Trophoblast cell (in vitro differentiated cells and primary cell): ENCODE measurements around the gene PPP1R14B.
A peak's percentile ranks its signal among the peaks of the same experiment; 100 is the strongest.

Source experiments
- DNase-seq, 2 donors: peaks; one replicate each; pipeline ENCODE4 v3.0.0-alpha.2; 2016
- H2AFZ ChIP-seq: 2 replicates; pipeline ENCODE4 v1.6.1; 2013; ENCODE audit warnings: low read length, moderate library complexity, mild to moderate bottlenecking; ENCODE audit not compliant: insufficient read depth, poor library complexity
- H2AK5ac ChIP-seq: 2 replicates; pipeline ENCODE4 v1.6.1; 2013; ENCODE audit warnings: mild to moderate bottlenecking, low read length
- H2BK120ac ChIP-seq: 2 replicates; pipeline ENCODE4 v1.6.1; 2013; ENCODE audit warnings: low read length, mild to moderate bottlenecking, moderate library complexity; ENCODE audit not compliant: insufficient read depth, poor library complexity
- H2BK12ac ChIP-seq: 2 replicates; pipeline ENCODE4 v1.6.1; 2013; ENCODE audit warnings: mild to moderate bottlenecking, low read length, moderate library complexity
- H2BK5ac ChIP-seq: 2 replicates; pipeline ENCODE4 v1.6.1; 2013; ENCODE audit warnings: low read length, low read depth, moderate library complexity, mild to moderate bottlenecking; ENCODE audit not compliant: poor library complexity
- H3K14ac ChIP-seq: 2 replicates; pipeline ENCODE4 v1.6.1; 2013; ENCODE audit warnings: mild to moderate bottlenecking, low read length
- H3K18ac ChIP-seq: 2 replicates; pipeline ENCODE4 v1.6.1; 2013; ENCODE audit warnings: mild to moderate bottlenecking, low read length
- H3K23ac ChIP-seq: 2 replicates; pipeline ENCODE4 v1.6.1; 2013; ENCODE audit warnings: low read length
- H3K27ac ChIP-seq: 2 replicates; pipeline ENCODE4 v1.5.1; 2013; ENCODE audit warnings: low read depth, mild to moderate bottlenecking, inconsistent platforms, low read length, moderate library complexity
- H3K27me3 ChIP-seq: 2 replicates; pipeline ENCODE4 v1.6.1; 2013; ENCODE audit warnings: inconsistent platforms, mild to moderate bottlenecking, low read length, moderate library complexity; ENCODE audit not compliant: insufficient read depth
- H3K36me3 ChIP-seq, 2 experiments: 1 replicate in 1 of 2; 2 replicates in 1 of 2; pipeline ENCODE4 v1.6.1; 2013; ENCODE audit warnings: low read length in 2 of 2, mild to moderate bottlenecking in 2 of 2, moderate library complexity in 1 of 2; ENCODE audit not compliant: insufficient read depth in 2 of 2, control insufficient read depth in 1 of 2
- H3K4ac ChIP-seq: 2 replicates; pipeline ENCODE4 v1.6.1; 2013; ENCODE audit warnings: low read depth, mild to moderate bottlenecking, low read length, moderate library complexity
- H3K4me1 ChIP-seq, 2 experiments: 1 replicate in 1 of 2; 2 replicates in 1 of 2; pipeline ENCODE4 v1.6.1; 2013; ENCODE audit warnings: low read length in 2 of 2, mild to moderate bottlenecking in 2 of 2, moderate library complexity in 1 of 2; ENCODE audit not compliant: insufficient read depth in 2 of 2, control insufficient read depth in 1 of 2
- H3K4me2 ChIP-seq: 2 replicates; pipeline ENCODE4 v1.6.1; 2013; ENCODE audit warnings: inconsistent platforms, mild to moderate bottlenecking, low read length, moderate library complexity
- H3K4me3 ChIP-seq: 2 replicates; pipeline ENCODE4 v1.5.1; 2013; ENCODE audit warnings: mild to moderate bottlenecking, low read depth, low read length, inconsistent platforms
- H3K79me1 ChIP-seq: one replicate; pipeline ENCODE4 v1.6.1; 2013; ENCODE audit warnings: low read length
- H3K79me2 ChIP-seq: 2 replicates; pipeline ENCODE4 v1.6.1; 2013; ENCODE audit warnings: low read length, mild to moderate bottlenecking; ENCODE audit not compliant: control insufficient read depth, insufficient read depth, poor library complexity
- H3K9ac ChIP-seq: 2 replicates; pipeline ENCODE4 v1.6.1; 2013; ENCODE audit warnings: mild to moderate bottlenecking, low read length
- H3K9me3 ChIP-seq: 2 replicates; pipeline ENCODE4 v1.6.1; 2013; ENCODE audit warnings: low read depth, mild to moderate bottlenecking, control low read depth, inconsistent platforms, low read length; ENCODE audit not compliant: insufficient read depth
- H4K12ac ChIP-seq: 2 replicates; pipeline ENCODE4 v1.6.1; 2013; ENCODE audit warnings: low read depth, mild to moderate bottlenecking, low read length, moderate library complexity
- H4K8ac ChIP-seq: 2 replicates; pipeline ENCODE4 v1.6.1; 2013; ENCODE audit warnings: low read depth, mild to moderate bottlenecking, low read length, moderate library complexity
- H4K91ac ChIP-seq: one replicate; pipeline ENCODE4 v1.6.1; 2013; ENCODE audit warnings: low read depth, mild to moderate bottlenecking, low read length, moderate library complexity
- WGBS: extraction: QIAGEN DNeasy Blood & Tissue Kit; methylation state at CpG from one replicate; pipeline ENCODE4 v1.1.7; 2013; ENCODE audit warnings: missing lambda C conversion rate; ENCODE audit not compliant: insufficient read length, insufficient coverage; ENCODE audit errors: extremely low coverage; 5-methylcytosine and 5-hydroxymethylcytosine counted together

PPP1R14B gene

GRCh38 chr11:64239662-64240434 is 6.9 kb downstream of the PPP1R14B start:
- no peak overlapping the region for H3K9ac ChIP-seq
- no peaks in the 10 kb centered on the region for H3K9me3 ChIP-seq
- H2BK5ac ChIP-seq, result peak overlapping the region; percentile 98
- no peaks in the 10 kb centered on the region for H3K27me3 ChIP-seq
- peak overlapping the region; percentile 99 for H4K91ac ChIP-seq
- no peak overlapping the region for H3K18ac ChIP-seq
- H2AFZ ChIP-seq, result peak overlapping the region; percentile 67
- peaks cover 21 to 33% of the 10 kb centered on the region in 2 experiments for H3K4me1 ChIP-seq
- peak overlapping the region; percentile 97 for H4K12ac ChIP-seq
- H3K4ac ChIP-seq, result no peak overlapping the region
- WGBS, result no CpG with 5 or more reads among the region's 11 CpGs
- H4K8ac ChIP-seq, result peak overlapping the region; percentile 99
- peak overlapping the region; percentile 94 for H2BK120ac ChIP-seq
- H3K36me3 ChIP-seq, result peaks cover 40 to 42% of the 10 kb centered on the region in 2 experiments
- H3K79me1 ChIP-seq, result peaks cover 21% of the 10 kb centered on the region
- peak overlapping the region; percentile 95 for H3K27ac ChIP-seq
- peak overlapping the region; percentile 13 for H3K14ac ChIP-seq
- no peak overlapping the region for H3K23ac ChIP-seq
- no peak overlapping the region for H3K4me3 ChIP-seq
- peak overlapping the region; percentile 68 for H3K4me2 ChIP-seq
- DNase-seq, result peak; percentile 63 to 74
- H2BK12ac ChIP-seq, result peak overlapping the region; percentile 39
- peaks cover 20% of the 10 kb centered on the region for H3K79me2 ChIP-seq
- H2AK5ac ChIP-seq, result peak overlapping the region; percentile 21

GRCh38 chr11:64238999-64239398 is 7.7 kb downstream of the PPP1R14B start:
- H3K4me3 ChIP-seq, result no peak overlapping the region
- H2AK5ac ChIP-seq, result no peak overlapping the region
- H3K23ac ChIP-seq, result no peak overlapping the region
- no peak overlapping the region for H2AFZ ChIP-seq
- WGBS, result no CpG with 5 or more reads among the region's 5 CpGs
- no peak overlapping the region for H2BK5ac ChIP-seq
- H4K8ac ChIP-seq, result no peak overlapping the region
- H3K27ac ChIP-seq, result no peak overlapping the region
- no peak overlapping the region for H3K4ac ChIP-seq
- no peak overlapping the region for H3K14ac ChIP-seq
- H3K9me3 ChIP-seq, result no peaks in the 10 kb centered on the region
- H3K36me3 ChIP-seq, result peaks cover 34 to 35% of the 10 kb centered on the region in 2 experiments
- no peak overlapping the region for H4K12ac ChIP-seq
- H3K9ac ChIP-seq, result no peak overlapping the region
- H2BK120ac ChIP-seq, result no peak overlapping the region
- peaks cover 21 to 32% of the 10 kb centered on the region in 2 experiments for H3K4me1 ChIP-seq
- H3K79me2 ChIP-seq, result peaks cover 21% of the 10 kb centered on the region
- no peaks in the 10 kb centered on the region for H3K27me3 ChIP-seq
- H3K4me2 ChIP-seq, result no peak overlapping the region
- H3K18ac ChIP-seq, result no peak overlapping the region
- no peak for DNase-seq
- no peak overlapping the region for H4K91ac ChIP-seq
- H3K79me1 ChIP-seq, result peaks cover 24% of the 10 kb centered on the region
- no peak overlapping the region for H2BK12ac ChIP-seq

- no peak overlapping the region for H4K91ac ChIP-seq
- H2BK12ac ChIP-seq, result no peak overlapping the region
- H3K18ac ChIP-seq, result no peak overlapping the region
- no peak overlapping the region for H3K14ac ChIP-seq
- peaks cover 22% of the 10 kb centered on the region for H3K79me2 ChIP-seq
- H2AFZ ChIP-seq, result no peak overlapping the region
- no peak for DNase-seq
- H3K4me1 ChIP-seq, result peaks cover 17 to 26% of the 10 kb centered on the region in 2 experiments
- no peaks in the 10 kb centered on the region for H3K9me3 ChIP-seq
- H3K27ac ChIP-seq, result no peak overlapping the region
- H2BK5ac ChIP-seq, result no peak overlapping the region
- H3K23ac ChIP-seq, result no peak overlapping the region
- H3K36me3 ChIP-seq, result peaks cover 25 to 26% of the 10 kb centered on the region in 2 experiments
- no peak overlapping the region for H3K4ac ChIP-seq
- H3K4me3 ChIP-seq, result no peak overlapping the region
- H3K9ac ChIP-seq, result no peak overlapping the region
- no peak overlapping the region for H2AK5ac ChIP-seq
- no peak overlapping the region for H4K8ac ChIP-seq
- H3K4me2 ChIP-seq, result no peak overlapping the region
- H3K27me3 ChIP-seq, result no peaks in the 10 kb centered on the region
- H3K79me1 ChIP-seq, result peaks cover 26% of the 10 kb centered on the region
- H4K12ac ChIP-seq, result no peak overlapping the region
- H2BK120ac ChIP-seq, result no peak overlapping the region
- WGBS, result no CpG with 5 or more reads among the region's 9 CpGs
Observed at GRCh38 chr11:64238076-64238475, 8.7 kb downstream of the PPP1R14B start.

- H3K9me3 ChIP-seq, result no peaks in the 10 kb centered on the region
- no peak overlapping the region for H3K4me2 ChIP-seq
- no peak overlapping the region for H2AFZ ChIP-seq
- H4K91ac ChIP-seq, result no peak overlapping the region
- no peak for DNase-seq
- H2AK5ac ChIP-seq, result no peak overlapping the region
- peak overlapping the region; percentile 10 for H3K4ac ChIP-seq
- H3K18ac ChIP-seq, result no peak overlapping the region
- H4K12ac ChIP-seq, result no peak overlapping the region
- no peak overlapping the region for H3K27ac ChIP-seq
- peaks cover 11 to 21% of the 10 kb centered on the region in 2 experiments for H3K4me1 ChIP-seq
- H2BK12ac ChIP-seq, result no peak overlapping the region
- H3K14ac ChIP-seq, result no peak overlapping the region
- H3K79me2 ChIP-seq, result peaks cover 21% of the 10 kb centered on the region
- H3K36me3 ChIP-seq, result peaks cover 21 to 25% of the 10 kb centered on the region in 2 experiments
- no CpG with 5 or more reads among the region's 12 CpGs for WGBS
- H2BK120ac ChIP-seq, result no peak overlapping the region
- no peaks in the 10 kb centered on the region for H3K27me3 ChIP-seq
- H4K8ac ChIP-seq, result no peak overlapping the region
- H3K23ac ChIP-seq, result no peak overlapping the region
- peaks cover 26% of the 10 kb centered on the region for H3K79me1 ChIP-seq
- no peak overlapping the region for H2BK5ac ChIP-seq
- no peak overlapping the region for H3K4me3 ChIP-seq
- no peak overlapping the region for H3K9ac ChIP-seq
Observed at GRCh38 chr11:64237484-64237951, 9.2 kb downstream of the PPP1R14B start.
